NCI-H460 (cell line): ENCODE data around the gene MRPL45. TPM values are rescaled to one million over a fixed set of nuclear protein-coding genes. Genes with fewer than 3 reads are reported as not detected.

Source experiments
- DNase-seq: peaks from one replicate; pipeline ENCODE4 v3.0.0-alpha.2; 2016; ENCODE audit warnings: low read depth; ENCODE audit errors: extremely low read depth
- total RNA-seq: library from RNA; depleted of rRNA; stranded (reverse); fragments of >200 nt; shearing (Covaris generic); gene quantifications from 2 replicates; pipeline ENCODE4 v1.2.3, GENCODE V29; 2014

MRPL45 gene
- total RNA-seq, 1 experiment from 2014 or later: 103 TPM

GRCh38 chr17:38324772-38325171, 27.8 kb downstream of the MRPL45 start:
- DNase-seq: no peak

DNA sequence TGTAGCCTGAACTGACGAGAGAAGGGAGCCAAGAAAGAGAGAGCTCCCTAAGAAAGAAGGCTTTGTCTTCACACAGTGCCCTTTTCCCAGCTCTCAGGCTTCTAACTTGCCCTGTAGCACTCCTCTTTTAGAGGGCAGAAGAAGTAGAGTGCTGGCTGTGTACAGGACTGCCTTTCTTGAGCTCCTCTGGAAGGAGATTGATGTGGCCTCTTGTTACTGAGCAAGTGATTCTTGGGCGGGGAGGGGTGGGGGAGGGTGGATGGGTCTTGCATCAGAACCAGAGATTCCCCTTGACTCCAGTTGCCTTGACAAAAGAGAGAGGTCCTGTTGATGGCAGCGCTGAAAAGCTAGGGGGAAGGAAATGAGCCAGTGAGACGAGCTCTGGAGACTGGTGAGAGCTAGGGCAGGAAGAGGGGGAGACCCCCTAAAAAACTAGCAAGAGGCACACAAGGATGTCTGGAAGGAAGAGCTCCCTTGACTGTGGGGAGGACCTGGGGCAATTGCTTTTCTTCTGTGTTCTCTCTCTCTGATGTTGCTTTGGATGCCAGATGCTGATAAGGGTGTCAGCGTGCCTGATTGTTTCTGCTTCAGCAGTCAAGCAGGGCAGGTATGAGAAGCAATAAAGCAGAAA, 28.4 kb downstream of the MRPL45 start:
- DNase-seq: no peak

DNA sequence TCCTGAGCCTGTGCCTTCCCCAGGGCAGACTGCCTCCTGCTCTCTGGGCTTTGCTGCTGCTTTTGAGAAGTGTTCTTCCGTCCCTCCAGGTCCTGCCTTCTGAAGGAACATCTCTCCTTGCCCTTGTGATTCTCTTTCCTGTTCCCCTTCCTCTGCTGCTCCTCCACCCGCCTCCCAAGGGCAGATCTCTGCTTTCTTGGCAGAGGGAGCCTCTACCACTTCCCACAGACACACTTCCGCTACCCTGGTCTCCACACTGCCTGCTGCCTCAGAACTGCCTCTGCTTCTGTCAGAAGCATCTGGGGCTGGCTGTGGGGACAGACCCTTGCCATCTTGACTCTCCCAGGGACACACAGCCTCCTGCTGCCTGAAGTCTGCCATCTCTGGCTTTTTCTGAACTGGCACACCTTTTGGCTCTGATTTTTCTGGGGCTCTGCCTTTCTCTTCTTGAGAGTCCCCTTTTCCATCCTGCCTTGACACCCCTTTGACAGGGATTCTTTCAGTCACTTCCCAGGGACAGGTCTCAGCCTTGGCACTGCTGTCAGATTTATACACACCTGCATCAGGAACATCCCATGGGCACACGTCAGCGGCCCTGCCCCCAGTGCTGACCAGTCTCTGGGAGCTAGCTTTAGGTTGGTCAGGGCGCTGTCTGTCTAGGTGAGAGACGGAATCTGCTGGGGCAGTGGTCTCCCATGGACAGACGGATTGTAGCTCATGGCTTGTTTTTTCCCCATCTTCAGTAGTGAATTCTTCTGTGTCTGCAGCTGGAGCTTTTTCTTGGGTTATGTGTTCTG, 30.2 kb downstream of the MRPL45 start:
- DNase-seq: no peak

- no peak for DNase-seq
Observed at GRCh38 chr17:38327936-38328335, 31.0 kb downstream of the MRPL45 start.

GRCh38 chr17:38328620-38329019, 31.7 kb downstream of the MRPL45 start:
- no peak for DNase-seq

GRCh38 chr17:38329284-38329683, 32.3 kb downstream of the MRPL45 start:
- no peak for DNase-seq

DNA sequence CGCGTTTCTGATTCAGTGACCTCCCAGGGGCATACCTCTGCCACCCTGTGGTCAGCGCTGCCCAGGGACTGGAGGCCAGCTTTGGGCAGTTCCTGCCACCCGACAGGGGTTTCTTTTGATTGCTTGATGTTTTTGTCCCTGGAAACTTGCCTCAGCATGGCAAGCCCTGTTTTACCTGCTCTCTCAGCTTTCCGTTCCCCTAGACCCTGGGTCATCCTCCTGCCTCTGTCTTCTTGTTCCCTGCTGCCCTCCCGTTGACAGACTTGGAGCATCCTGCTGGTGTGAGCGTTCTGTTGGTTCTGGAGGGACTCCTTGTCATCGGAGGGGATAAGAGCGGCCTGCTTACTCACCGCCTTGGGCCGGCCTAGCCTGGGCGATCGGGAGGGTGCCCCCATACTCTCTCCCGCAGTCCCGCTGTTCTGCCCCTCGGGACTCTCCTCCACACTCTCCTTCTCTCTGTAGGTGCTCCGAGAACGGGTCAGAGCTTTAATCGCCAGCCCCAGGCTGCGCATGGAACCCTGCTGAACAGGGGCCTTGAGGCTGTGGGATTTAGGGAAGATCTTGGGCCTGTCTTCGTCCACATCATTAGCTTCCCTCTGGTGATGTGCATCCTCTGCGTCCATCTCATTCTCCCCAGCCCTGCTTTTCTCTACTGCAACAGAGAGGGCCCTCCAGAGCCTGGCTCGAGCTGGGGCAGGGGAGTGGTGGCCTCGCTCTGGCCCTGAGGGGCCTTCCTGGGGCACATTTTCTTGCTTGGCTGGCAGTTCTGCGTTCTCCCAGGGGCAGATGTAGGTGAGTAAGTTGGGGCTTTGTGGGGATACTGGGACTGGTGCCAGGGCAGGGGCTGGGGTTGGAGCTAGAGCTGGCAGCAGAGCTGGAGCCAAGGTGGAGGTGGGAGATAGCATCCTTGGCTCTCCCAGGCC, 33.1 kb downstream of the MRPL45 start:
- DNase-seq: no peak

GRCh38 chr17:38330941-38331411, 34.0 kb downstream of the MRPL45 start:
- DNase-seq: no peak

DNA sequence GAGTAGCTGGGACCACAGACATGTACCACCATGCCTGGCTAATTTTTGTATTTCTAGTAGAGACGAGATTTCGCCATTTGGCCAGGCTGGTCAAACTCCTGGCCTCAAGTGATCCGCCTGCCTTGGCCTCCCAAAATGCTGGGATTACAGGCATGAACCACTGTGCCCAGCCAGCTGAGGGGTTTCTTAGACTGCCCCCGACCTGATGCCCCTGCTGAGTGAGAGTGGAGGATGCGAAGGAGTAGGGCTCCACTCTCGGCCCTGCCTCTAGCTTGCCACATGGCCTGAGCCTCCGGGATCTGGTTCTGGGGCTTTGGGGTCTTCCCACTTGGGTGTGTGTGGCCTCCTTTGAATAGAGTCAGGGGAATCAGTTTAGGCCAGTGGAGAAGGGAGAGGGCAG, 35.8 kb downstream of the MRPL45 start:
- no peak for DNase-seq

- DNase-seq: peak; percentile 33
Observed at GRCh38 chr17:38333635-38334295, 36.8 kb downstream of the MRPL45 start.

- no peak for DNase-seq
Observed at GRCh38 chr17:38334480-38335364, 37.8 kb downstream of the MRPL45 start.

DNA sequence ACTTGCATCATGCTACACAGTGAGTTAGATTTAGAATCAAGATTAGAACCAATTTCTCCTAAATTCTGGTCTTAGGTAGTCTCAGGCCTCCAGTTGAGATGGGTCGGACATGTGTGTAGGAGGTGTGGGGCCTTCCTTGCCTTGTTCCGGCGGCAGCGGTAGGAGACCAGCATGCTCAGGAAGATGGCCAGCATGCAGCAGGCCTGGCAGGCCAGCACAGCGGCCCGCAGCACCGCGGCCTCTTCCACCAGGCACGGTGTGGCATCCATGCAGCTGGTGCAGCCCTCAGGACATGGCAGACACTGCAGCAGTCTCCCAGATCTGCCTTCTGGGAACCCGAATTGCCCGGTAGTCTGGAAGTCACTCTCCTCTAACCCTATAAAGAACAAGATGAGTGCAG, 39.9 kb downstream of the MRPL45 start:
- no peak for DNase-seq

DNA sequence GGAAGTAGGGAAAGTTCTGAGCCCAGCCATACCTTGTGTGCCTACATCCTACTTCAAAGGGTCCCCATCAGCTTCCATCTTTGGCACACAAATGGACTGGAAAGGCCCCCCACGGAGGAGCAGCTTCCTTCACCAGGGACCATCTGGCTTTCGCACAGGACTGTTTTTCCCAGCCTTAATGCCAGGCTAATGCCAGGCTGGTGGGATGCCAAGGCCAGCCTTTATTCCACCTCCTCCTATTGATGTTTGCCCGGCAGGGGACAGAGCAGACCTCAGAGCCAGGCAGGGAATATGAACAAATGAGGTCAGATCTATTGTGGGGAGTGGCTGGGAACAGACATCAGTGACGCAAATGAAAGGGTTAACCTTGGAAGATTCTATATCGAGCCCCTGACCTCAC, 41.1 kb downstream of the MRPL45 start:
- no peak for DNase-seq

DNA sequence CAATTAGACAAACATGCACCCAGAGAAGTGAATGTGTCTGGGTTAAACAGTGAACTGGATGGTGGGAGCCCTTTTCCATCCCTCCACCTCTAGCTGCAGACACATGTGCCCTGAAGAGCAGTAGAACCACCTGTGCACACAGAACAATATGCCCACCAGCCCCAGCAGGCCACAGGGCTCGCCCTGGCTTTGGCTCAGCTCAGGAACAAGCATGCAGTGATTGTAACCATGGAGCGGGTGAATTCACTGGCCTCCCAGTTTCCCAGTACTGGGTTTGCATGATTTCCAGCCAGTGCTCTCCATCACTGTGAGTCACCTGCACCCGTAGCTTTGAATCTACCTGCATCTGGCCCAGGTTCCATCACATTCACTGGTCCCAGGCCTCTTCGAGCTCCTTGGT, 41.6 kb downstream of the MRPL45 start:
- no peak for DNase-seq

DNA sequence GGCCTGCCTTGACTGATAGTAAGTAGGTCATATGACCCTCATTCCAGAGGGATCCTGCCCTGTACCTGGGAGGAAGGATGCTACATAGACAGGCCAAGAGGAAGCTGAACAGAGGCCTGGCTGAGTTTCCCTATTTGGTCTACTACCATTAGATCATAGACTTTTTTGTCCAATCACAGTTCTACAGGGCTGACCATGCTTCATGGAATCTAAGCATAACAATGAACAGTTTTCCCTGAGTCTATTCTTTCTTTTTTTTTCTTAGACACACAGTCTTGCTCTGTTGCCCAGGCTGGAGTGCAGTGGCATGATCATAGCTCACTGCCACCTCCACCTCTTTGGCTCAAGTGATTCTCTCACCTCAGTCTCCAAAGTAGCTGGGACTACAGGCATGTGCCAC, 42.9 kb downstream of the MRPL45 start:
- no peak for DNase-seq

- no peak for DNase-seq
Observed at GRCh38 chr17:38341035-38341721, 44.2 kb downstream of the MRPL45 start.

GRCh38 chr17:38342886-38343607, 46.1 kb downstream of the MRPL45 start:
- DNase-seq: no peak
